Omental fat pad (tissue), 4 donors: Measurements from ENCODE around the gene PDLIM4. TPM values are rescaled to one million over a fixed set of nuclear protein-coding genes. Genes with fewer than 3 reads are reported as not detected.

Experiments
- ATAC-seq: fragments of 150-250 bp; one replicate; pipeline ENCODE4 v1.9.1; 2016; ENCODE audit warnings: mild to moderate bottlenecking, moderate library complexity; ENCODE audit not compliant: low FRiP score
- DNase-seq: peaks from one replicate; pipeline ENCODE4 v3.0.0-alpha.2; 2019; ENCODE audit warnings: low spot score
- total RNA-seq, 4 donors: library from RNA; depleted of rRNA; stranded (reverse); fragments of >200 nt; gene quantifications; one replicate each; pipeline ENCODE4 v1.1.0, GENCODE V29; 2016
- TF ChIP-seq, protein P1 (sequence below), 3 donors: fragments of 450-650 bp; IDR thresholded peaks; one replicate each; pipeline ENCODE4 v1.5.1; 2016 to 2017; ENCODE audit warnings: antibody characterized with exemption in 3 of 3, mild to moderate bottlenecking in 3 of 3, moderate library complexity in 2 of 3

Gene PDLIM4
- total RNA-seq, 4 donors from 2014 or later: 19.5 to 89.5 (median 23.4) TPM

DNA sequence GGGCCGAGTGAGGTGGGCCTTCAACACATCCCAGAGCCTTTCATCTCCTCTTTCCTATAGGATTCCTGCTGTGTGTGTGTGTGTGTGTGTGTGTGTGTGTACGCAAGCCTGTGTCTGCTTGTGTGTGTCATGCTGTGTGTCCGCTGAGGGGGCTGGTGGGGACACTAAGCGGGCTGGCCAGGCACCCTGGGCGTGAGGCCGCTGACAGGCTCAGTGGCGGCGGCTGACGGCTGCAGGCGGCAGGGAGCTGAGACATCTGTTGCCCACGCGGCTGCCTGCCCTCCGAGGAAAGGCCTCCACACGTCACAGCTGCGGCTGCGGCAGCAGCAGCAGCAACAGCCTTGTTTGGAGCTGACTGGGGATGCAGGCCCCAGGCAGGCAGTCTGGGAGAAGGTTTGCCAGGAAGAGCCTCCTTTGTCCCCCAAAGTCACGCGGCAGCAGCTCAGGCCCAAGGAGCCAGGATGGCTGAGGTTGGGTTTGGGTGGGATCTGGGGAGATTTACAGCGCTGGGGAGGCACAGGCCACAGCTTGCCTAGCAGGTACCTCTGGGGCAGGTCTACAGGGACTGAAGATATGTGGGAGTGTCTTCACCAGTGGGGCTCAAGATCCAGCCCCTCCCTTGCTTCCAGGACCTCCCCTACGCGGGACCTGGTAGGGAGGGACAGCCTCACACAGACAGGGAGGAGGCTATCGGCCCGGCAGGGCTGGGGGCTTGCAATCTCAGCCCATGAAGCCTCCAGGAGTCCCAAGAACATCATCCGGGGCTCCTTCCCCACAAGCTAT, 1.8 kb downstream of the PDLIM4 start:
- DNase-seq (peak; percentile 21), ATAC-seq (peak; percentile 20)
- TF ChIP-seq, protein P1, sequence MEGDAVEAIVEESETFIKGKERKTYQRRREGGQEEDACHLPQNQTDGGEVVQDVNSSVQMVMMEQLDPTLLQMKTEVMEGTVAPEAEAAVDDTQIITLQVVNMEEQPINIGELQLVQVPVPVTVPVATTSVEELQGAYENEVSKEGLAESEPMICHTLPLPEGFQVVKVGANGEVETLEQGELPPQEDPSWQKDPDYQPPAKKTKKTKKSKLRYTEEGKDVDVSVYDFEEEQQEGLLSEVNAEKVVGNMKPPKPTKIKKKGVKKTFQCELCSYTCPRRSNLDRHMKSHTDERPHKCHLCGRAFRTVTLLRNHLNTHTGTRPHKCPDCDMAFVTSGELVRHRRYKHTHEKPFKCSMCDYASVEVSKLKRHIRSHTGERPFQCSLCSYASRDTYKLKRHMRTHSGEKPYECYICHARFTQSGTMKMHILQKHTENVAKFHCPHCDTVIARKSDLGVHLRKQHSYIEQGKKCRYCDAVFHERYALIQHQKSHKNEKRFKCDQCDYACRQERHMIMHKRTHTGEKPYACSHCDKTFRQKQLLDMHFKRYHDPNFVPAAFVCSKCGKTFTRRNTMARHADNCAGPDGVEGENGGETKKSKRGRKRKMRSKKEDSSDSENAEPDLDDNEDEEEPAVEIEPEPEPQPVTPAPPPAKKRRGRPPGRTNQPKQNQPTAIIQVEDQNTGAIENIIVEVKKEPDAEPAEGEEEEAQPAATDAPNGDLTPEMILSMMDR (IDR thresholded peaks at IDR 0.05): no peak

DNA sequence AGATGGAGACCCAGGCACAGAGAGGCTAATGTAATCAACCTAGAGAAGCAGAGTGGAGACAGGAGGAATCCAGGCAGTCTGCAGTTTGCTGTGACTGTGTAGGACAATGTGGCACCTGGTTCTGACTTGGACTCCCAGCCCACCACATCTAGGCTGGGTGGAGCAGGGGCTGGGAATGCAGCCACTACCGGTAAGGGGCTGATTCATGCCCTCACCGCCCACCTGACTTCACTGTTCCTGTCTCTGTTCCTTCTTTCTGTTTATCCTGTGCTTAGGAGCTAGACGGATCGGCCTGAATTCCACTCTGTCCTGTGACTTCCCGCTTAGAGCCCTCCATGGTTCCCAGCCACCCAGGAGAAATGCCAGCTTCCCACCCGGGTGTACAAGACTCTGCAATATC, 2.6 kb downstream of the PDLIM4 start:
- ATAC-seq: peak; percentile 26
- TF ChIP-seq, protein P1 (IDR thresholded peaks at IDR 0.05): no peak
- no peak for DNase-seq

DNA sequence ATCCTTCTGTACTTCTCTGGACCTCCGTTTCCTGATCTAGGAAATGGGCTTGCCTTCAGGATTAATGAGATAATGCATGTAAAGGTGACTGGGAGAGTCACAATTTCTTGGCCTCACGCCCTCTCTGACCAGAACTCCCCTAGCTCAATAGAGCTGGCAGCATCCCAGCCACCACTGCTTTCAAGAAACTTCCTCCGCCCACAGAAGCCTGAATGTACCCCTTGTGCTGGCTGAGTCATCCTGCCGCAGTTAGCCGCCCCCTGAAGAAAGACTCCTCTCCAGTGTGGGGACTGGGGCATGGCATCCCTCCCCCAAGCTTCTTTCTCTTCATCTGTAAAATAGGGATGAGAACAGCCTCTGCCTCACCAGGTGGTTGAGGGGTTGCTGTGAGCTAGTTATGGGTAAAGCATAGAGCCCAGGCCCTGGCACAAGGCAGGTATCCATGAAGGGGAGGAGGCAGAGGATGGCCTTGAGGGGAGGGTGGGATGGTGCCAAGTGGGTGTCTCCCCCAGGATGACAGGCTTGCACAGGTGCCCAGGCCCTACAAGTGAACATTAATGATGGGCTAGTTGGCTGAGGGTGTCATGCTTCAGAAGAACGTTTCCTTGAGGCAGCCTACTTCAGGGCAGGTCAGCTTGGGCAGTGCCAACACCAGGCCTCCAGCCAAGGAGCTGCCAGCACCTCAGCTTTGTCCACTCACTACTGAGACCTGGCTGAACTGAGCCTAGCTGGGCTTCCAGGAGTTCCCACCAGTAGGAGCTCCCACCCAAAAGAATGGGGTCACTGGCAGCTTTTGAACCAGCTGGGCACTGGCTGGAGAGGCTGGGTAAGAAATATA, 3.4 kb downstream of the PDLIM4 start:
- ATAC-seq (peak; percentile 33), DNase-seq (peak; percentile 78)
- TF ChIP-seq, protein P1 (IDR thresholded peaks at IDR 0.05): no peak

DNA sequence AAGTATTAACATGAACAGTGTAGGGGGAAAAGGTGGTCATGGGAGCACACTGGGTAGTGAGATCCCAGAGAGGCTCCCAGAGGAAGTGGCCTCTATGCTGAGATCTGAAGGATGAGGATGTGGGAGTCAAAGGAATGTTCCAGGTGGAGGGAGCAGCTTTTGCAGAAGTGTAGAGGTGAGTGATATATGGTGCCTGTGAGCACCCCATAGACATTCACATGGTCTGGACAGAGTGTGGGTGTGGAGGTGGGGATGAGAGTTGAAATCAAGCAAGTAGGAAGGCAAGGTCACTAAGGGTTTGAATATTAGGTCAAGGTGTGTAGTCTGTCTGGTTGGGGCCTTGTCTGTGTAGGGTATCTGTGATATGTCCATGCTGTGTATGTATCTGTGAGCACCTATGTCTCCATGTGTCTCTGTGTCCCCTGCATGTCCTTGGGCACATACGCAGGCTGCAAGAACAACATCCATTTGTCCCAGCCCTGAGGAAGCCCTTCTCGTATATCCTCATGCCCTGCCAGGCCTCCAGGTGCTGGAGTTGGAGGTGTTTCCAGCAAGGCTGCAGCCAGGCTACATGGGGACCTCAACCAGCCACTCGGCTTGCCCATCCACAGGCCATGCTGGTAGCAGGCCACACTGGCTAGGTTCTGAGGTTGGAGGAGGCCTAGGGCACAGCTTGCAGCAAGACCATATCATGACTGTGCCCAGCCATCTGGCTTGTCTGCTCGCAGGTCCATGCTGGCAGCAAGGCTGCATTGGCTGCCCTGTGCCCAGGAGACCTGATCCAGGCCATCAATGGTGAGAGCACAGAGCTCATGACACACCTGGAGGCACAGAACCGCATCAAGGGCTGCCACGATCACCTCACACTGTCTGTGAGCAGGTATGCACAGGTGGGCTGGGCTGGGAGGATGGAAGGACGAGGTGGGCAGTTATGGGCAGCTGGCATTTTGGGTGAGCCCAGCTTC, 4.7 kb downstream of the PDLIM4 start:
- TF ChIP-seq, protein P1 (IDR thresholded peaks at IDR 0.05): no peak
- ATAC-seq (no peak), DNase-seq (no peak)

DNA sequence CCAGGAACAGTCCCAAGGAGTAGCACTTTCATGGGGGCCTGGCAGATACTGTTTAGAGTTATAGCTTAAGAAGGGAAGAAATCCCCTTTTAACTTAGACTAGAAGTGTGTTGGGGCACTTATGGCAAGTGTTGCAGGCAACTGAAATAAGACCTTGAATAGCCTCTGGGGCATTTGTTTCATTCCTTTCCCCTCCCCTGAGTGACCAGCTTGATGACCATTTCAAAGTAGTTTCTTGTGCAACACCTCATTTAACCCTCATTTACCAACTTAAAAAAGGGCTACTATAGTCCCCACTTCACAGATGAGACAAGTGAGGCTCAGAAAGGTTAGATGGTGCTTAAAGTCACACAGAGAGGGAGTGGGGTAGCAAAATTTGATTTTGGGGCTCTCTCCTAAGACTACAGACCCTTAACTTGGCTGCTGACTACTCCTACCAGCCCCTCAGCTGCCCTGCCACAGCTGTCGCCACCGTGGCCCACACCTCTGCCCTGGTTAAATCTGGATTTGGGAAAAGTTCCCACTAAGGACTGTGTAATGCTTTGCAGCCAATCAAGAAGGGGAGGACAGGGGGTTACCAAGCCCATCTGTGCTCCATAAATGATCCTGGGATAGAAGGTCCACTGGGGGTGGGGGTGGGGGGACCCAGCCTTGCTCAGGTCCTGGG, 5.5 kb downstream of the PDLIM4 start:
- DNase-seq (no peak), ATAC-seq (no peak)
- TF ChIP-seq, protein P1 (IDR thresholded peaks at IDR 0.05): no peak
